WTC11 (cell line): ENCODE results near the gene ERP44. TPM values are rescaled to one million over a fixed set of nuclear protein-coding genes. Genes with fewer than 3 reads are reported as not detected.
"Not testable (repeated sequence)": the region's sequence is repeated elsewhere in the genome, so short reads cannot be mapped to it uniquely, and the experiment has no call there.

Experiments
- ATAC-seq: fragments of 200-7000 bp; cut with Tn5 transposase; 2 replicates; pipeline ENCODE4 v1.10.0; 2021; ENCODE audit warnings: mild to moderate bottlenecking, moderate library complexity
- CTCF ChIA-PET: fragments of 300-600 bp; sonication (Branson Sonifier 250); formaldehyde crosslinking; loops from one replicate; lab custom pipeline; 2021; ENCODE audit warnings: antibody characterized with exemption; lab: Charles Lee
- POLR2A ChIA-PET: fragments of 350-600 bp; sonication (Branson Sonifier 250); formaldehyde crosslinking; loops from one replicate; lab custom pipeline; 2021; ENCODE audit warnings: antibody characterized with exemption; lab: Charles Lee
- DNase-seq: peaks from one replicate; pipeline ENCODE4 v3.0.0; 2021; ENCODE audit warnings: low spot score
- H3K27ac Mint-ChIP-seq: 2 replicates; pipeline ENCODE4 v1.8.0; 2021; ENCODE audit warnings: mixed read lengths
- H3K27me3 Mint-ChIP-seq: 2 replicates; pipeline ENCODE4 v1.8.0; 2021; ENCODE audit warnings: low read depth, mild to moderate bottlenecking, moderate library complexity, mixed read lengths
- H3K36me3 Mint-ChIP-seq: 2 replicates; pipeline ENCODE4 v1.8.0; 2021; ENCODE audit warnings: mixed read lengths
- H3K4me1 Mint-ChIP-seq: 2 replicates; pipeline ENCODE4 v1.8.0; 2022; ENCODE audit warnings: mixed read lengths
- H3K4me3 Mint-ChIP-seq: 2 replicates; pipeline ENCODE4 v1.8.0; 2021; ENCODE audit warnings: mild to moderate bottlenecking, moderate library complexity, mixed read lengths
- H3K9me3 Mint-ChIP-seq: 2 replicates; pipeline ENCODE4 v1.8.0; 2021; ENCODE audit warnings: mixed read lengths
- CBFB ChIP-seq: sonication (generic); formaldehyde crosslinking; IDR thresholded peaks from 2 replicates; pipeline ENCODE4 v1.8.1; 2022; ENCODE audit warnings: mild to moderate bottlenecking, low read depth, missing genetic modification reagents
- E2F5 ChIP-seq: sonication (generic); formaldehyde crosslinking; IDR thresholded peaks from 2 replicates; pipeline ENCODE4 v1.8.1; 2022; ENCODE audit warnings: mild to moderate bottlenecking, moderate library complexity, missing genetic modification reagents
- FOXP4 ChIP-seq: sonication (generic); formaldehyde crosslinking; IDR thresholded peaks from 2 replicates; pipeline ENCODE4 v1.8.0; 2022; ENCODE audit warnings: mild to moderate bottlenecking, missing genetic modification reagents
- HMGA2 ChIP-seq: fragments of 250-450 bp; sonication (Bioruptor Pico); IDR thresholded peaks from 2 replicates; pipeline ENCODE4 v1.4.0; 2021; ENCODE audit warnings: mild to moderate bottlenecking, moderate library complexity
- JAZF1 ChIP-seq: fragments of 250-450 bp; sonication (Bioruptor Pico); IDR thresholded peaks from 2 replicates; pipeline ENCODE4 v1.9.0; 2021; ENCODE audit warnings: moderate library complexity, mild to moderate bottlenecking, inconsistent platforms
- KAT7 ChIP-seq: sonication (generic); formaldehyde crosslinking; IDR thresholded peaks from 2 replicates; pipeline ENCODE4 v1.8.1; 2023; ENCODE audit warnings: missing genetic modification reagents, mild to moderate bottlenecking, borderline replicate concordance
- RELA ChIP-seq: sonication (generic); formaldehyde crosslinking; IDR thresholded peaks from 2 replicates; pipeline ENCODE4 v1.8.1; 2022; ENCODE audit warnings: missing genetic modification reagents, mild to moderate bottlenecking, borderline replicate concordance
- TEAD1 ChIP-seq: sonication (generic); formaldehyde crosslinking; IDR thresholded peaks from 2 replicates; pipeline ENCODE4 v1.8.0; 2022; ENCODE audit warnings: mild to moderate bottlenecking, missing genetic modification reagents
- TP53 ChIP-seq: sonication (generic); formaldehyde crosslinking; IDR thresholded peaks from 2 replicates; pipeline ENCODE4 v1.8.1; 2023; ENCODE audit warnings: mild to moderate bottlenecking, missing genetic modification reagents
- ZNF317 ChIP-seq: sonication (generic); formaldehyde crosslinking; IDR thresholded peaks from 2 replicates; pipeline ENCODE4 v1.8.1; 2023; ENCODE audit warnings: low read depth, mild to moderate bottlenecking, moderate library complexity, missing genetic modification reagents, borderline replicate concordance
- ZNF671 ChIP-seq: fragments of 250-450 bp; sonication (Bioruptor Pico); IDR thresholded peaks from 2 replicates; pipeline ENCODE4 v1.8.0; 2021; ENCODE audit warnings: mild to moderate bottlenecking
- total RNA-seq: library from RNA; stranded (reverse); gene quantifications from 3 replicates; pipeline ENCODE4 v1.2.3, GENCODE V29; 2021
- TF ChIP-seq, protein P1 (sequence below): sonication (generic); formaldehyde crosslinking; IDR thresholded peaks from 2 replicates; pipeline ENCODE4 v1.8.1; 2022; ENCODE audit warnings: mild to moderate bottlenecking, missing genetic modification reagents, moderate library complexity, borderline replicate concordance
- TF ChIP-seq, protein P2 (sequence below): fragments of 250-450 bp; sonication (Bioruptor Pico); IDR thresholded peaks from 2 replicates; pipeline ENCODE4 v2.1.2; 2022; ENCODE audit warnings: mild to moderate bottlenecking, moderate library complexity
- TF ChIP-seq, protein P3 (sequence below): sonication (generic); formaldehyde crosslinking; IDR thresholded peaks from 2 replicates; pipeline ENCODE4 v1.8.1; 2022; ENCODE audit warnings: low read depth, missing genetic modification reagents, borderline replicate concordance

ERP44 gene
- total RNA-seq, 1 experiment from 2014 or later, result 13.7 TPM

- POLR2A ChIA-PET, H3K27ac Mint-ChIP-seq, DNase-seq, ATAC-seq, H3K36me3 Mint-ChIP-seq, CTCF ChIA-PET, H3K4me3 Mint-ChIP-seq, H3K9me3 Mint-ChIP-seq, H3K27me3 Mint-ChIP-seq: not testable (repeated sequence)
- peaks cover 37% of the 10 kb centered on the region for H3K4me1 Mint-ChIP-seq
These were observed 46.6 kb upstream of the ERP44 start for GRCh38 chr9:100145167-100145934.

GRCh38 chr9:100141862-100142261, 43.1 kb upstream of the ERP44 start:
- peaks cover 23% of the 10 kb centered on the region for H3K4me1 Mint-ChIP-seq
- H3K9me3 Mint-ChIP-seq, H3K4me3 Mint-ChIP-seq, H3K27me3 Mint-ChIP-seq, H3K27ac Mint-ChIP-seq, POLR2A ChIA-PET, ATAC-seq, DNase-seq: not testable (repeated sequence)
- peaks cover 19% of the 10 kb centered on the region for H3K36me3 Mint-ChIP-seq
- CTCF ChIA-PET, result interaction anchor here (0.6 kb wide), 1 partner anchor 1505 kb away, joined by 4 read pairs; no protein-coding TSS in a partner anchor

GRCh38 chr9:100140303-100140702, 41.5 kb upstream of the ERP44 start:
- peak overlapping the region; percentile 95 for H3K27ac Mint-ChIP-seq
- ATAC-seq, POLR2A ChIA-PET, H3K27me3 Mint-ChIP-seq, DNase-seq, H3K4me3 Mint-ChIP-seq, H3K9me3 Mint-ChIP-seq: not testable (repeated sequence)
- H3K36me3 Mint-ChIP-seq, result peaks cover 30% of the 10 kb centered on the region
- TF ChIP-seq CBFB (CRISPR knock-in tag), result 0 out of 2 replicates have a peak, but pooled peaks have one; percentile 54
- CTCF ChIA-PET, result interaction anchor here (2.3 kb wide), 1 partner anchor 76 kb away, joined by 8 read pairs; no protein-coding TSS in a partner anchor
- H3K4me1 Mint-ChIP-seq, result peaks cover 17% of the 10 kb centered on the region; the same call in 1 of the 2 replicates

DNA sequence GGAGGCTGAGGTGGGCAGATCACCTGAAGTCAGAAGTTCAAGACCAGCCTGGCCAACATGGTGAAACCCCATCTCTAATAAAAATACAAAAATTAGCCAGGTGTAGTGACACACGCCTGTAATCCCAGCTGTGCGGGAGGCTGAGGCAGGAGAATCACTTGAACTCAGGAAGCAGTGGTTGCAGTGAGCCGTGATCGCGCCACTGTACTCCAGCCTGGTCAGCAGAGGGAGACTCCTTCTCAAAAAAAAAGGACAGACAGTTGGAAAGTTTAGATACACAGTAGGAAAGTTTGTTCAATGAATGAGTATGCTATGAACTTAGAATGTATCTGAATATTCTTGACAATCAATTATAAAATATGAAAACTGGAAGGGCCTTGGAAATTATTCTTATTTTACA, 38.0 kb upstream of the ERP44 start:
- Mint-ChIP-seq H3K36me3 (peaks cover 30% of the 10 kb centered on the region), H3K4me1 (peaks cover 17% of the 10 kb centered on the region; the same call in 1 of the 2 replicates), H3K27ac (peak overlapping the region; percentile 74; the same call in 1 of the 2 replicates)
- peak; percentile 55 for ATAC-seq
- POLR2A ChIA-PET, H3K27me3 Mint-ChIP-seq, H3K9me3 Mint-ChIP-seq, H3K4me3 Mint-ChIP-seq, DNase-seq: not testable (repeated sequence)
- CTCF ChIA-PET, result interaction anchor here (0.5 to 1.6 kb wide), 2 partner anchors 79 to 1230 kb away, joined by 3 to 6 read pairs; no protein-coding TSS in a partner anchor

- H3K27ac Mint-ChIP-seq, result peak overlapping the region; percentile 25
- no peak overlapping the region for H3K4me3 Mint-ChIP-seq
- CTCF ChIA-PET, result interaction anchor here (0.9 to 1.1 kb wide), 2 partner anchors 15 to 81 kb away, joined by 3 to 8 read pairs; no protein-coding TSS in a partner anchor
- no peaks in the 10 kb centered on the region for H3K9me3 Mint-ChIP-seq
- no peak for ATAC-seq
- H3K27me3 Mint-ChIP-seq, result no peaks in the 10 kb centered on the region
- H3K36me3 Mint-ChIP-seq, result peaks cover 25% of the 10 kb centered on the region
- POLR2A ChIA-PET, result no interaction called here
- no peak for TF ChIP-seq HMGA2 (CRISPR knock-in tag)
- TF ChIP-seq, protein P1, sequence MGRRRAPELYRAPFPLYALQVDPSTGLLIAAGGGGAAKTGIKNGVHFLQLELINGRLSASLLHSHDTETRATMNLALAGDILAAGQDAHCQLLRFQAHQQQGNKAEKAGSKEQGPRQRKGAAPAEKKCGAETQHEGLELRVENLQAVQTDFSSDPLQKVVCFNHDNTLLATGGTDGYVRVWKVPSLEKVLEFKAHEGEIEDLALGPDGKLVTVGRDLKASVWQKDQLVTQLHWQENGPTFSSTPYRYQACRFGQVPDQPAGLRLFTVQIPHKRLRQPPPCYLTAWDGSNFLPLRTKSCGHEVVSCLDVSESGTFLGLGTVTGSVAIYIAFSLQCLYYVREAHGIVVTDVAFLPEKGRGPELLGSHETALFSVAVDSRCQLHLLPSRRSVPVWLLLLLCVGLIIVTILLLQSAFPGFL, result no peak
- no peak for TF ChIP-seq TEAD1 (CRISPR knock-in tag)
- TF ChIP-seq E2F5 (CRISPR knock-in tag), result no peak
- no peak for TF ChIP-seq JAZF1 (CRISPR knock-in tag)
- TF ChIP-seq ZNF317 (CRISPR knock-in tag), result no peak
- no peak for TF ChIP-seq RELA (CRISPR knock-in tag)
- TF ChIP-seq KAT7 (CRISPR knock-in tag), result no peak
- TF ChIP-seq, protein P2, sequence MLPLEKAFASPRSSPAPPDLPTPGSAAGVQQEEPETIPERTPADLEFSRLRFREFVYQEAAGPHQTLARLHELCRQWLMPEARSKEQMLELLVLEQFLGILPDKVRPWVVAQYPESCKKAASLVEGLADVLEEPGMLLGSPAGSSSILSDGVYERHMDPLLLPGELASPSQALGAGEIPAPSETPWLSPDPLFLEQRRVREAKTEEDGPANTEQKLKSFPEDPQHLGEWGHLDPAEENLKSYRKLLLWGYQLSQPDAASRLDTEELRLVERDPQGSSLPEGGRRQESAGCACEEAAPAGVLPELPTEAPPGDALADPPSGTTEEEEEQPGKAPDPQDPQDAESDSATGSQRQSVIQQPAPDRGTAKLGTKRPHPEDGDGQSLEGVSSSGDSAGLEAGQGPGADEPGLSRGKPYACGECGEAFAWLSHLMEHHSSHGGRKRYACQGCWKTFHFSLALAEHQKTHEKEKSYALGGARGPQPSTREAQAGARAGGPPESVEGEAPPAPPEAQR, result no peak
- TF ChIP-seq, protein P3, sequence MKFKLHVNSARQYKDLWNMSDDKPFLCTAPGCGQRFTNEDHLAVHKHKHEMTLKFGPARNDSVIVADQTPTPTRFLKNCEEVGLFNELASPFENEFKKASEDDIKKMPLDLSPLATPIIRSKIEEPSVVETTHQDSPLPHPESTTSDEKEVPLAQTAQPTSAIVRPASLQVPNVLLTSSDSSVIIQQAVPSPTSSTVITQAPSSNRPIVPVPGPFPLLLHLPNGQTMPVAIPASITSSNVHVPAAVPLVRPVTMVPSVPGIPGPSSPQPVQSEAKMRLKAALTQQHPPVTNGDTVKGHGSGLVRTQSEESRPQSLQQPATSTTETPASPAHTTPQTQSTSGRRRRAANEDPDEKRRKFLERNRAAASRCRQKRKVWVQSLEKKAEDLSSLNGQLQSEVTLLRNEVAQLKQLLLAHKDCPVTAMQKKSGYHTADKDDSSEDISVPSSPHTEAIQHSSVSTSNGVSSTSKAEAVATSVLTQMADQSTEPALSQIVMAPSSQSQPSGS, result no peak
- no peak for TF ChIP-seq FOXP4 (CRISPR knock-in tag)
- no peak for TF ChIP-seq TP53 (CRISPR knock-in tag)
- no peak for TF ChIP-seq ZNF671 (CRISPR knock-in tag)
- peaks cover 11% of the 10 kb centered on the region; the same call in 1 of the 2 replicates for H3K4me1 Mint-ChIP-seq
- no peak for DNase-seq
These were observed 35.9 kb upstream of the ERP44 start for GRCh38 chr9:100134731-100135130.
